ENCODE results near the gene CDK5.

Gene CDK5

GRCh38 chr7:151020231-151020630 is 37.5 kb downstream of the CDK5 start:
- peaks cover 11% of the 10 kb centered on the region for H3K27me3 ChIP-seq (ENCODE audit: insufficient read depth, low read length)
- no peaks in the 10 kb centered on the region for H3K9me2 ChIP-seq (ENCODE audit: low read depth, low read length)
- H3K27ac ChIP-seq (ENCODE audit: low read depth, low read length, poor library complexity, severe bottlenecking) = no peak overlapping the region
- H2AFZ ChIP-seq (ENCODE audit: low read length) = no peak overlapping the region
- H3K4me2 ChIP-seq (ENCODE audit: low read length) = no peak overlapping the region
- H3K4me1 ChIP-seq (ENCODE audit: insufficient read depth, low read length, severe bottlenecking) = peaks cover 14% of the 10 kb centered on the region
- H3K9me3 ChIP-seq (ENCODE audit: low read length) = no peaks in the 10 kb centered on the region
- H3K9ac ChIP-seq (ENCODE audit: low read length) = no peak overlapping the region
- H3F3A ChIP-seq (ENCODE audit: insufficient read depth, low read length) = no peaks in the 10 kb centered on the region
- no peaks in the 10 kb centered on the region for H3K36me3 ChIP-seq (ENCODE audit: insufficient read depth, low read length)
- H3K79me2 ChIP-seq (ENCODE audit: insufficient read depth, low read length) = no peaks in the 10 kb centered on the region
- H4K20me1 ChIP-seq (ENCODE audit: insufficient read depth, low read length) = no peaks in the 10 kb centered on the region
- TF ChIP-seq EZH2 (IDR thresholded peaks at IDR 0.05; ENCODE audit: borderline replicate concordance, low read length) (no peak), CTCF (IDR thresholded peaks at IDR 0.05; ENCODE audit: low read length) (no peak)
- H3K4me3 ChIP-seq (ENCODE audit: low read depth, low read length, poor library complexity, severe bottlenecking) = no peak overlapping the region

GRCh38 chr7:151019130-151019447 is 38.6 kb downstream of the CDK5 start:
- Histone ChIP-seq H2AFZ (ENCODE audit: low read length) (no peak overlapping the region), H3K9me3 (ENCODE audit: low read length) (no peaks in the 10 kb centered on the region), H3K9ac (ENCODE audit: low read length) (no peak overlapping the region), H3K79me2 (ENCODE audit: insufficient read depth, low read length) (no peaks in the 10 kb centered on the region), H3K27ac (ENCODE audit: low read depth, low read length, poor library complexity, severe bottlenecking) (no peak overlapping the region), H3K36me3 (ENCODE audit: insufficient read depth, low read length) (no peaks in the 10 kb centered on the region), H3K9me2 (ENCODE audit: low read depth, low read length) (no peaks in the 10 kb centered on the region), H3K27me3 (ENCODE audit: insufficient read depth, low read length) (peaks cover 11% of the 10 kb centered on the region), H3K4me3 (ENCODE audit: low read depth, low read length, poor library complexity, severe bottlenecking) (no peak overlapping the region), H3K4me2 (ENCODE audit: low read length) (no peak overlapping the region), H3K4me1 (ENCODE audit: insufficient read depth, low read length, severe bottlenecking) (peaks cover 20% of the 10 kb centered on the region), H4K20me1 (ENCODE audit: insufficient read depth, low read length) (no peaks in the 10 kb centered on the region), H3F3A (ENCODE audit: insufficient read depth, low read length) (no peaks in the 10 kb centered on the region)
- no peak for TF ChIP-seq CTCF (IDR thresholded peaks at IDR 0.05; ENCODE audit: low read length)
- TF ChIP-seq EZH2 (IDR thresholded peaks at IDR 0.05; ENCODE audit: borderline replicate concordance, low read length) = no peak

- peak; percentile 4; the same call in 1 of the 2 replicates for TF ChIP-seq CTCF (IDR thresholded peaks at IDR 0.05; ENCODE audit: low read length)
- TF ChIP-seq EZH2 (IDR thresholded peaks at IDR 0.05; ENCODE audit: borderline replicate concordance, low read length) = no peak
- no peak overlapping the region for H2AFZ ChIP-seq (ENCODE audit: low read length)
These were observed 39.1 kb downstream of the CDK5 start for GRCh38 chr7:151018421-151019129.

More at GRCh38 chr7:151018421-151019129, 39.1 kb downstream of the CDK5 start:
- no peak overlapping the region; the same call in 1 of the 2 replicates for H3K9ac ChIP-seq (ENCODE audit: low read length)
- H3K9me2 ChIP-seq (ENCODE audit: low read depth, low read length) = no peaks in the 10 kb centered on the region
- no peaks in the 10 kb centered on the region for H4K20me1 ChIP-seq (ENCODE audit: insufficient read depth, low read length)
- peaks cover 25% of the 10 kb centered on the region for H3K4me1 ChIP-seq (ENCODE audit: insufficient read depth, low read length, severe bottlenecking)
- H3K27me3 ChIP-seq (ENCODE audit: insufficient read depth, low read length) = peaks cover 11% of the 10 kb centered on the region
- no peaks in the 10 kb centered on the region for H3F3A ChIP-seq (ENCODE audit: insufficient read depth, low read length)
- H3K4me2 ChIP-seq (ENCODE audit: low read length) = peak overlapping the region; percentile 57
- no peaks in the 10 kb centered on the region for H3K79me2 ChIP-seq (ENCODE audit: insufficient read depth, low read length)
- peak overlapping the region; percentile 51 for H3K4me3 ChIP-seq (ENCODE audit: low read depth, low read length, poor library complexity, severe bottlenecking)
- no peaks in the 10 kb centered on the region for H3K36me3 ChIP-seq (ENCODE audit: insufficient read depth, low read length)
- no peaks in the 10 kb centered on the region for H3K9me3 ChIP-seq (ENCODE audit: low read length)
- no peak overlapping the region for H3K27ac ChIP-seq (ENCODE audit: low read depth, low read length, poor library complexity, severe bottlenecking)
